ES-I3 (cell line): Measurements from ENCODE around the gene TMEM163.
"Not testable (repeated sequence)": the region's sequence is repeated elsewhere in the genome, so short reads cannot be mapped to it uniquely, and the experiment has no call there.

Experiments used
- H3K36me3 ChIP-seq: 2 replicates; pipeline ENCODE4 v1.6.1; 2013; ENCODE audit warnings: mild to moderate bottlenecking, low read length, control low read depth, moderate library complexity; ENCODE audit not compliant: insufficient read depth
- H3K4me1 ChIP-seq: 2 replicates; pipeline ENCODE4 v1.6.1; 2013; ENCODE audit warnings: mild to moderate bottlenecking, control low read depth, low read length; ENCODE audit not compliant: insufficient read depth
- H3K9ac ChIP-seq: 2 replicates; pipeline ENCODE4 v1.6.1; 2013; ENCODE audit warnings: low read depth, mild to moderate bottlenecking, low read length, moderate library complexity
- H3K9me3 ChIP-seq: 2 replicates; pipeline ENCODE4 v1.6.1; 2013; ENCODE audit warnings: mild to moderate bottlenecking, low read length, moderate library complexity; ENCODE audit not compliant: control insufficient read depth, insufficient read depth

The TMEM163 gene

DNA sequence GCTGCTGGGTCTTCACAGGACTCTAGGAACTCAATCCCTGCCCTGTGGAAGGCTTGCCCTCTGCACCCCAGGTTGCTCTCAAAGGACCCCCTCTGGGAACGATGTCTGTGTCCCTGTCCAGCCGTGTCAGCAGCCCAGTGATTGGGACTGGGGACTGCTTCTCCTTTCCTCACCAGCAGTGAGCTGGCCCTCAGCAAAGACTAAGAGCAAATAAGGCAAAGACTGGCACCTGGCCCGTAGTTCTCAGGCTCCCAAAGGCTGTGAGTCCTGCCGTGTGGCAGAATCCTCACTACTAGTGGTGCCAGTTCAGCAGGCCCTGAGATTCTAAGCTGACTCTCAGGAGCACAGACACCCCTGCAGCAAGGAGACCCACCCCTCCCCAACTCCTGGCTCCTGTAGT is 47.8 kb downstream of the TMEM163 start:
- Histone ChIP-seq H3K36me3 (no peaks in the 10 kb centered on the region), H3K9ac (no peak overlapping the region), H3K4me1 (peaks cover 5% of the 10 kb centered on the region; the same call in 1 of the 2 replicates), H3K9me3 (no peaks in the 10 kb centered on the region)

DNA sequence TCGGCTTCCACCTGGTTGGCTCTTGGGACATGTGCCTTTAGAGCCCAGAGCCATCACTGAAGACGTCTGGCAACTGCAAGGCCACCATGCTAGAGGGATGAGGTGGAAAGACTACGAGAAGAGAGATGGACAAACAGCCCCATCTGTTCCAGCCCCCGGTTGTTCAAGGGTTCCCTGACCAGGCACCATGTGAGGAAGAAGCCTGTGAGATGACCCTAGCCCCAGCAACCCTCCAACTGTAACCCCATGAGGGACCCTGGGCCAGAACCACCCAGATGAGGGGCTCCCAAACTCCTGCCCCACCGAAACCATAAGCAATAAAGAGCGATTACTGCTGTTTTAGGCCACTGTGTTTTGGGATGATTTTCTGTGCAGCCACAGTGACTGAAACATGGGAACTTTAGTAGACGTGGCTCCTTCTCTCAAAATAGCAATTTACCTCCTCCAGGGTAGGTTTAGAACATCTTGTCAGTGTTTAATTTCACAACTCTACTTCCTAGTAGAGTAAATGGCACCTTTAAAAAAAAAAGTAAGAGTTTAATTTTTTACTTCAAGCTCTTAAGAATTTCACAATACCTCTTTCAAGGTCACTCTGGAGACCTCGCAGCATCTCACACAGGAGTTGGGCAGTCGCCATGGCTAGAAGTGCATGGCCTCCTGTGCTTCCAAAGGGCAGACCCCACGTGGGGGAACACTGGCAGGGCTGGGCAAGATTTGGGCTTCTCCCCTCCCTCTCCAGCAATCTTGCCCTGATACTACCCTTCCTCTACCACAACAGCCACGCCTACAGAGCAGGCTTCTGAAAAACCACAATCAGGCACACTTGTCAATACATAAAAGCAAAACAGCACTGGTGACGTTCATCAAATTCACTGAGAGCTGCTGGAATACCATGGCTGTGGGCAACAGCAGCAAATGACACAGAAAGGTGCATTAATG is 48.8 kb downstream of the TMEM163 start:
- Histone ChIP-seq H3K9me3 (no peaks in the 10 kb centered on the region), H3K9ac (no peak overlapping the region), H3K36me3 (no peaks in the 10 kb centered on the region), H3K4me1 (peaks cover 5% of the 10 kb centered on the region; the same call in 1 of the 2 replicates)

DNA sequence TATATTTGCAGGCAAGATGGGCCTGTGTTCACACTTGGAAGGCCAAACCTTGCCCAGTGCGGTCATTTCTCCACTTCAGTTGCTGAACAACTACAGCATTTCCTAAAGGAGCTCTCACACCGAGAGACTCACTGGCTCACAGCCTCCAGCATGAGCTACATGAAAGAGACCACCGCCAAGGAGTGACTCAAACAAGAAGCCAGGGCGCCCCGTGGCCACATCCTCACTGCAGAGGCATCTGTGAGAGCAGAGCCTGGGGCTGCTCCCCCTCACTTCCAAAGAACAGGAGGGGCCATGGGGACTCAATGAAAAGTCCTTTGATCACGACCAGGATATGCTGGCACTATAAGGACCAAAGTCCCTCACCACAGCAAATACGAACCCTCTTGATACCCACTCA is 50.0 kb downstream of the TMEM163 start:
- H3K36me3 ChIP-seq, result no peaks in the 10 kb centered on the region
- peaks cover 5% of the 10 kb centered on the region; the same call in 1 of the 2 replicates for H3K4me1 ChIP-seq

DNA sequence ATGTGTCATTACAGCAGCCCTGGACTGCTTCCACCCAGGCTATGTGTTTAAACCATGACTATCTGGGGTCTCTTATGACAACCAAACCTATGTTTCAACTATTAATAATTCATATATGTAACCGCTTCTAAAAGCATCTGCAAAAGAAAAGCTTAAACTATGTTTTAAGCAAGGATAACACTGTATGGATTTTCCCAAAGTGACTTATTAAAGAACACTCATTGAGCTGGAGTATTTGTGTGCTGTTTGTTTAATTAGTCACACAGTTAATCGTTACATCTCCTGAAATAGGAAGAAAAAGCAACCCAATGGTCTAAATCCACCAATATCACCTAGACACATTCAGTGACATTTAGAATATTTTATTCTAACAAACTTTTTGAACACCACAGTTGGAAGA is 51.3 kb downstream of the TMEM163 start:
- peaks cover 5% of the 10 kb centered on the region; the same call in 1 of the 2 replicates for H3K4me1 ChIP-seq

More for the DNA sequence above, 50.0 kb downstream of the TMEM163 start:
- no peaks in the 10 kb centered on the region for H3K9me3 ChIP-seq
- H3K9ac ChIP-seq, result no peak overlapping the region

DNA sequence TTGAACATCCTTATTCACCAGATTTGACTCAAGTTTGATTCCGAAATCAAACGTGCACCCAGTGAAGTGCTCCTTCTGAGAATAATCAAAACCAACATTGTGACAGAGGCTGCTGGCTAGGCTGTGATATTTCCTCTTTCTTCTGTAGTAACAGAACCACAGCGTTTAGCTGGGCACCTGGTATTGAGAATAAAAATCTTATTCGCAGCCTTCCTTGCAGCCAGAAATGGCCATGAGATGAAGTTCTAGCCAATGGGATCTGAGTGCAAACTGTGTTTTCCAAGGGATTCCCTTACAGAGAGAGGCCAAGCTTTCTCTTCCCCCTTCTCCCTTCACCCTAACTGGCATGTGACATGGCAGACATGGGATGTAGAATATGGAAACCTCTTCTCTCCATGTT is 51.7 kb downstream of the TMEM163 start:
- peaks cover 5% of the 10 kb centered on the region; the same call in 1 of the 2 replicates for H3K4me1 ChIP-seq
- H3K9me3 ChIP-seq, result no peaks in the 10 kb centered on the region

More for the DNA sequence above, 51.3 kb downstream of the TMEM163 start:
- Histone ChIP-seq H3K9me3 (no peaks in the 10 kb centered on the region), H3K36me3 (no peaks in the 10 kb centered on the region), H3K9ac (no peak overlapping the region)

DNA sequence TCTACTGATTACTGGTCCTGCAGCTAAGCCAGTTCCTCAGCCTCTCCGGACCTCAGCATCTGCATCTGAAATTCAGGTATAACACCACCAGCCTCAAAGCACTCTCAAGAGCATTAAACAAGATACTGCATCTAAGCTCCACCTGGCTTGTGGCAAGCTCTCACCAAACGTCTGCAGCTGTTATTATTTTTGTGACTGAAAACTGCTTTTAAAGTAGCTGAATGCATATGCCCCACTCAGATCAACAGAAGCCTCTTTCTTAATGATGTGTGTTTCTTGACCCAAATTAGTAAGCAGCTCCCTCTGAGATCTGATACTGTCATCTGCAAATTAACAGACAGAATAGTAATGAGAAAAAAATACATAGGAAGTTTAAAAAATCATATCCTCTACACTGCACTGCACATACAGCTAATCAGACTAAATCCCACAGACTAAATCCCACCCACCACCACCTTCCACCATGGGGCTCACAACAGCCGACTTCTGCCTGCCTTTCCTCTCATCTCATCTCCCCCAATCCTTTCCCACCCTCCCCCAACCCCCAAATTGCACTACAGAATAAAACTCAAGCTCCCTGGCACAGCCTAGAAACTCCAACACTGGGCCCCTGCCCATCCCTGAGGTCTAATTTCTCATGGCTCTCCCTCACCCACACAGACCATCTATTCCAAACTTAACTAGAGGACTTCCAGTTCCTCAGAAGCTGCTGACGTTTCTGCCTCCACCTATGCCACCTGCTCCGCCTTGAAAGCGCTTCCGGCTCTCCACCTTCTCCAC is 52.9 kb downstream of the TMEM163 start:
- Histone ChIP-seq H3K4me1 (no peaks in the 10 kb centered on the region), H3K9me3 (no peaks in the 10 kb centered on the region), H3K36me3 (no peaks in the 10 kb centered on the region), H3K9ac (no peak overlapping the region)

More for the DNA sequence above, 51.7 kb downstream of the TMEM163 start:
- Histone ChIP-seq H3K9ac (no peak overlapping the region), H3K36me3 (no peaks in the 10 kb centered on the region)

DNA sequence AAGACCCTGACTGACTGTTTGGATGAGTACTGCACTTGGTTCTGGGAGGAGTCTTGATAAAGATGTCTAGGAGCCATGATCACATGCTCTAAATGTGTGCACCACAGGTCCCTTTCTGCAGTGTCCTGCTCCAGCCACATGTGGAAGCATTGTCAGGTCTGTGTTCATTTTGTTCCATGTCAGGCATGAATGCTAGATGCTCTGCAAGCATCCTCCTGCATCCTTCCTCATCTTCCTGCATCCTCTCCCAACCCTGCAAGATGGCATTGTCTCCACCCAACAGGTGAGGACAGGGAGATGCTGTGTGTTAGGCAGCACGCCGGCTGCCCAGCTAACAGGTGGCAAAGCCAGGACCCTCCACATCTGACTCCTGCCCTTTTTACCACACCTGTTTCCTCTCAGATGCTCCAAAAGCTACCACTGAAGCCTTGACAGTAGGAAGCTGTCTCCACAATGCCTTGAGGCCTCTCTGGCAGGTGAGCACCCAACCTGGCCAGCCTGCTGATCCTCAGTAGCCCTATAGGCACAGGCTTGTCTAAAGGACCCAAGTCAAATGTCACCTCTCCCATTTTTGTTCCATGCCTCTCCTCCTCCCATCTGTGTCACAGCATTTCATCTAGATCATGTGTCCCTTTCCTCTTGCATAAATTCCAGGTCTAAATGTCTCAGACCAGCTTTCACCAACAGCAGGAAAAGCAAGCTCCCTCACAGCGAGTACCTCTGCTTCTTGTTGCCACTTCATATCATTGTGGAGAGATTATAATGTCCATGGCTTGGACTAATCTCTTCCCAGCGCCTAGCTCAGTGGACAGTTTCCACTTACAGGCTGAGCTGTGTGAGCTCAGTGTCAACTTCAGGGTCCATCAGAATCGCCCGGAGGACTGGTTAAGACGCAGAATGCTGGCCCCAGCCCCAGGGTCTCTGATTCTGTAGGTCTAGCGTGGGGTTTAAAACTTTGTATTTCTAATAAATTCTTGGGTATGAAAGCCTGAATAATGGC is 55.0 kb downstream of the TMEM163 start:
- Histone ChIP-seq H3K9ac (no peak overlapping the region), H3K9me3 (no peaks in the 10 kb centered on the region), H3K4me1 (no peaks in the 10 kb centered on the region), H3K36me3 (no peaks in the 10 kb centered on the region)

DNA sequence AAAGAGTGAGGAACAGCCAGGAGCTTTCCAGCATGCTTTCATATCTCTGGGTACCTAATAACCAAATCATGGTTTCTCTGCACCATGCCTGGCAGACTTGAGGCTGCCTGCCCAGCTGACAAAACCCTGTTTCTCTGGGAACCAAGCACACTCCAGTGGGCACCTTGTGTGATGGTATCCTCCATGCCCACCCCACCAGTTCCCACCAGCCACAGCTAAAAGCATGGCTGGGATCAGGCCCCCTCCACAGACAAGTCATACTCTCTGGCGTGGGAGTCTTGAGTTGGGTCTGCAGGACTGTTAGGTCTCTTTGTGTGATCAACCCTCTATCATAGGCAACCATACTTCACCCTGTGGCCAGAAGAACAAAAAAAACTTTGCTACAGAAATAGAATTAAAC is 56.0 kb downstream of the TMEM163 start:
- no peak overlapping the region for H3K9ac ChIP-seq
- no peaks in the 10 kb centered on the region for H3K36me3 ChIP-seq
- no peaks in the 10 kb centered on the region for H3K4me1 ChIP-seq
- no peaks in the 10 kb centered on the region for H3K9me3 ChIP-seq

DNA sequence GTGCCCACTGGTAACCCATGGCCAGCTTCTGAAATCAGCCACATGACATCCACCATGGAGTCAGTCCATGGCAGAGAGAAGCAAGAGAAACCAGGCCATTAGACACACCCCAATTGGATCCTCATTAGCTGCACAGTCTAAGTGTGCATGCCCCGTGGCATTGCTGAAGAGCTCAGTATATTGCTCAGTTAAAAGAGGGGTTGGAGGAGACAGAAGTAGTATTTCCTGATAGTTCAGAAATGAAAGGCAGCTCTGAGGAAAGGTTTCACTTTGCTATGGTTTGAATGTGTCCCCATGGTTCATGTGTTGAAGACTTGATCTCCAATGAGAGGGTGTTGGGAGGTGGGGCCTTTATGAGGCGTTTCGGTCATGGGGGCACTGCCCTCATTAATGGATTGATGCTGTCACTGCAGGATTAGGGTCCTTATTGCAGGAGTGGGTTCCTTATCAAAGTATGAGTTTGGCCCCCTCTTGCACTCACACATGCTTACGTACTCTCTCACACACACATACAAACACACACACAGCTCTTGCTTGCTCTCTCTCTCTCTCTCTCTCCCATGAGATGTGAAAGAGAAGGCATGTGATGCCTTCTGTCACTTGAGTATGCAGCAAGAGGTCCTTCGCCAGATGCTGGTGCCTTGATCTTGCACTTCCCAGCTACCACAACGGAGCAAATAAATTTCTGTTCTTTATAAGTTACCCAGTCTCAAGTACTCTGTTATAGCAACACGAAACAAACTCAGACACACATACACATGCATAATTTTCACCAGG is 58.0 kb downstream of the TMEM163 start:
- H3K9me3 ChIP-seq, result no peaks in the 10 kb centered on the region
- no peak overlapping the region for H3K9ac ChIP-seq
- no peaks in the 10 kb centered on the region for H3K36me3 ChIP-seq
- no peaks in the 10 kb centered on the region for H3K4me1 ChIP-seq

DNA sequence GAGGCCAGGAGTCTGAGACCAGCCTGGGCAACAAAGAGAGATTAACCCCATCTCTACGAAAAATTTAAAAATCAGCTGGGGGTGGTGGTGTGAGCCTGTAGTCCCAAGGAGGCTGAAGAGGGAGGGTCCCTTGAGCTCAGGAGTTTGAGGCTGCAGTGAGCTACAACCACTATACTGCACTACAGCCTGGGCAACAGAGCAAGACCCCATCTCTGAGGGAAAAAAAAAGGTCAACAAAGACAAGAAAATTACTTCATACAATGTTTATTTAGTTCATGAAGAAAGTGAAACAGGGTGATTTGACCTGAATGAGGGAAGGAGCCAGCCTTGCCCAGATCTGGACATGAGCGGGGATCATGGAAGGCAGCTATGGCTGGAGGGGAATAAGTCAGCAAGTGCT is 59.1 kb downstream of the TMEM163 start:
- Histone ChIP-seq H3K4me1 (no peaks in the 10 kb centered on the region), H3K9ac (no peak overlapping the region), H3K36me3 (no peaks in the 10 kb centered on the region), H3K9me3 (no peaks in the 10 kb centered on the region)

DNA sequence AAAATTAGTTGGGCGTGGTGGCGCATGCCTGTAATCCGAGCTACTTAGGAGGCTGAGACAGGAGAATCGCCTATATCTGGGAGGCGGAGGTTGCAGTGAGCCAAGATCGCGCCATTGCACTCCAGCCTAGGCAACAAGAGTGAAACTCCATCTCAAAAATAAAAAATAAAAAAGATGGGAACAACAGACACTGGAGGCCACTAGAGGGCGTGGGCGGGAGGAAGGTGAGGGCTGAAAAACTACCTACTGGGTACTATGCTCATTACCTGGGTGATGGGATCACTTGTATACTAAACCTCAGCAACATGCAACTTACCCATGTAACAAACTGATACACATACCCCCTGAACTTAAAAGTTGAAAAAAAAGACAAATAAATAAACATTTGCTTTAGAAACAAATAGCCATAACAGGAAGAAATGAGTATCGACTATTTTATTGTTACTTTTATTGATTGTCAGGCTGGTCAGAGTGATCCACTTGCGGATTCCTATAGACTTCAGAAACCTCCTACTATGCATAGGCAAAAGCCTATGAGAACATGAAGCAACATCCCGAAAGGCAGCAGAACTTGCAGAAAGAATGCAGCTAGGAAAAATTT is 61.0 kb downstream of the TMEM163 start:
- no peaks in the 10 kb centered on the region for H3K9me3 ChIP-seq
- H3K9ac ChIP-seq, result no peak overlapping the region
- H3K36me3 ChIP-seq, result no peaks in the 10 kb centered on the region
- no peaks in the 10 kb centered on the region for H3K4me1 ChIP-seq

DNA sequence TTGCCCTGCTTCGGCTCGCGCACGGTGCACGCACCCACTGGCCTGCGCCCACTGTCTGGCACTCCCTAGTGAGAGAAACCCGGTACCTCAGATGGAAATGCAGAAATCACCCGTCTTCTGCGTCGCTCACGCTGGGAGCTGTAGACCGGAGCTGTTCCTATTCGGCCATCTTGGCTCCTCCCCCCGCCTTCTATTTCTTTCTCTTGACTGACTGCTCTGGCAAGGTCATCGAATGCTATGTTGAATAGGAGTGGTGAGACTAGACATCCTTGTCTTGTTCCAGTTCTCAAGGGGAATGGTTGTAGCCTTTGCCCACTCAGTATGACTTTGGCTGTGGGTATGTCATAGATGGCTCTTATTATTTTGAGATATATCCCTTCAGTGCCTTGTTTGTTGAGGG is 62.4 kb downstream of the TMEM163 start:
- H3K4me1 ChIP-seq, H3K36me3 ChIP-seq, H3K9me3 ChIP-seq, H3K9ac ChIP-seq: not testable (repeated sequence)

DNA sequence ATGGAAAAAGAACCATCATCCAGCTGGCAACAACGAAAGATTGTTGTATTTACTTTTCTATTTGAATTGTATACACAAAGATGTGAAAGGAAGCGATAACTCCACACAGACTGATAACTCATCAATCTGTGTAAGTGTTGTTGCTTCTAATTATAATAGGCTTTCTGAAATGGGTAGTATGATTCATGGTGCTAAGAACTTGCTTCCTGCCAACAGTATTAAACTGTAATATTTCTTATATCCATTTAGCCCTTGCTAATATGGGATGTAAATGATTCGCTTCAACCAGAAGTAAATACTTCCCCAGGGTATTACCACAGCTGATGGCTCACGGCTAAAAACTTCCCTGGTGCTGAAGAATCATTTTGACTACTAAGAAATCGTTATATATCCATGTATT is 70.2 kb downstream of the TMEM163 start:
- Histone ChIP-seq H3K36me3 (no peaks in the 10 kb centered on the region), H3K4me1 (no peaks in the 10 kb centered on the region), H3K9me3 (no peaks in the 10 kb centered on the region), H3K9ac (no peak overlapping the region)
